ENCODE results near the gene MRPL18.

The MRPL18 gene

DNA sequence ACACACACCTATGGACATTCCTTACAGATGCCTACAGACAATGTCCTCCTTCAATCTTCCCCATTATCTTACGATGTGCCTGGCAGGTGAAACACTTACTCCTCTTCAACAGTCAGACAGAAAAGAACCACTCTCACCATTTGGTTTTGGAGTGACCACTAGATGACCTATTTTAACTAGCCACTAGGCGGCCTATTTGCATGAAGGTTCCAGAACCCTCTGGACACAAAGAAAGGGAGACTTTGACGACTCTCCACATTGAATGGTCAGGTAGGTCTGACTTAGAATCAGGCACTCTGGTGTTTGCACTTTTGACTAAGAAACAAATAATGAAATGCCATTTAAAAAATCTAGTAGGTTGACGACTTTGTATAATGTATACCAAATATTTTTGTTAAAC lies 51.8 kb downstream of the MRPL18 start:
- TF ChIP-seq, protein P1, sequence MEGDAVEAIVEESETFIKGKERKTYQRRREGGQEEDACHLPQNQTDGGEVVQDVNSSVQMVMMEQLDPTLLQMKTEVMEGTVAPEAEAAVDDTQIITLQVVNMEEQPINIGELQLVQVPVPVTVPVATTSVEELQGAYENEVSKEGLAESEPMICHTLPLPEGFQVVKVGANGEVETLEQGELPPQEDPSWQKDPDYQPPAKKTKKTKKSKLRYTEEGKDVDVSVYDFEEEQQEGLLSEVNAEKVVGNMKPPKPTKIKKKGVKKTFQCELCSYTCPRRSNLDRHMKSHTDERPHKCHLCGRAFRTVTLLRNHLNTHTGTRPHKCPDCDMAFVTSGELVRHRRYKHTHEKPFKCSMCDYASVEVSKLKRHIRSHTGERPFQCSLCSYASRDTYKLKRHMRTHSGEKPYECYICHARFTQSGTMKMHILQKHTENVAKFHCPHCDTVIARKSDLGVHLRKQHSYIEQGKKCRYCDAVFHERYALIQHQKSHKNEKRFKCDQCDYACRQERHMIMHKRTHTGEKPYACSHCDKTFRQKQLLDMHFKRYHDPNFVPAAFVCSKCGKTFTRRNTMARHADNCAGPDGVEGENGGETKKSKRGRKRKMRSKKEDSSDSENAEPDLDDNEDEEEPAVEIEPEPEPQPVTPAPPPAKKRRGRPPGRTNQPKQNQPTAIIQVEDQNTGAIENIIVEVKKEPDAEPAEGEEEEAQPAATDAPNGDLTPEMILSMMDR (conservative IDR thresholded peaks at IDR 0.05; ENCODE audit: control insufficient read depth, insufficient read depth, low read depth, low read length) = peak; percentile 49
- peak; percentile 22 for DNase-seq (ENCODE audit: low read depth)

DNA sequence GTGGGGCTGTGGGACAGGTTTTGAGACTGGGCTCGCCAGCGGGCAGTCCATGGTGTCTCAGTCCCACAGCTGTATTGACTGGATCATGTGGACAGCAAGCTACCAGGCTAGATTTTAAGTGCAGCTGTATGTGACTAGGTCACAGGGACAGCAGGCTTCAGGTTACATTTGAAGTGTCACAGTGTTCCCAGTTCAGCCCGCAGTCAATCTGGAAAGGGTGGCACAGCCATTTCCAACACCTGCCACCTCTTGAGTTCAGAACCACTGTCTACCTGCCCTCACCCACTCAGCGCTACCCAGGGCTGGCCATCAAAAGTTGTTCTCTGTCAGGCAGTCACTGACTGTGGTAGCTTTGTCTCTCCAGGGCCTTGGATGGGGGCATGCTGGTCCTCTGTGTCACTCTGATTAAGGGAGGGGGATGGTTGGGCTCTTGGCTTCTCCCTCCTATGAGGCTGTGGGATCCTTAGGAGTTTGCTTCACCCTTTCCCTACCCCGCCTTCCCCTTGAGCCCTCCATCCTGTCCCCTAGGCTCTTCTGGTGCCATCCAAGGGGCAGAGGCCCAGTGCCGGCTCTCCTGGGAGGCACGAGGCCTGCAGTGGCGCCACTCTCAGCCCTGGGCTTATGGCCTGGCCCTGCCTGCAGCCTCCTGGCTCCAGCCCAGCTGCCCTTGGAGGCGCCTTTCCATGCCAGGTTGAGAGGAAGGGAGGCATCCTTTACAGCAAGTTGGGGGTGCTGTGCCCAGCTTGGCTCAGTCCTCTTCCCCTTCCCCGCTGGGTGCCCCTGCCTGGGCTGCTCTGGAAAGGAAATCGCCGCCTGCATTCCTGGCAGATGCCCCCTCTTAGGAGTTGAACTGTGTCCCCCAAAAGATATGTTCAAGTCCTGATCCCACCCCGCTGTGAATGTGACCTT lies 54.7 kb downstream of the MRPL18 start:
- no peak for DNase-seq (ENCODE audit: low read depth)
- TF ChIP-seq, protein P1 (conservative IDR thresholded peaks at IDR 0.05; ENCODE audit: control insufficient read depth, insufficient read depth, low read depth, low read length) = no peak
- no peak overlapping the region for H3K4me3 ChIP-seq (ENCODE audit: control insufficient read depth, low read depth, low read length)

More for the DNA sequence above, 51.8 kb downstream of the MRPL18 start:
- no peak overlapping the region for H3K4me3 ChIP-seq (ENCODE audit: control insufficient read depth, low read depth, low read length)

Data from fibroblast of mammary gland (primary cell).